ENCODE data around the gene DMXL2. TPM values are rescaled to one million over a fixed set of nuclear protein-coding genes. Genes with fewer than 3 reads are reported as not detected.

DMXL2 gene
- total RNA-seq, 1 donor from 2014 or later = 23.6 TPM

DNA sequence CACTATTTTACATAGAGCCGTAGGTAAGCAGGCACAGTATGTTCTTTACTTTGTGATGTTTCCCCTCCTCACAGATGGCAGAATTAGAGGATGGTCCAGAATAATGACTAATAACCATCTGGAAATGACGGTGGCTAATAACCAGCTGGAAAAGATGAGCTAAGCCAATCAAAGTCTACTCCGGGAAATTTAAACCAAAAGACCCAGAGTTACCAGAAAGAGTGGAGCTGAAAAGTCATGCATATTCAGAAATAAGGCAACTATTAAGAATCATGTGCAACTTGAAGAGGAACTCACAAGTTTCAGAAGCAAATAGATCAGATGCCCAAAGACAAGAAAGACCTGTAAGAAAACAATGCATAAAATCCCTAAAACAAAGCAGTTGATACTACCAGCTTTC, 33.6 kb downstream of the DMXL2 start:
- Histone ChIP-seq H3K36me3 (no peaks in the 10 kb centered on the region), H3K27ac (no peak overlapping the region), H3K4me1 (no peaks in the 10 kb centered on the region), H3K27me3 (no peaks in the 10 kb centered on the region), H3K9me3 (peaks cover 4% of the 10 kb centered on the region), H3K4me3 (no peak overlapping the region)
- intact Hi-C loops (cut with DNase I) = no loop called here
- DNase-seq (ENCODE audit: extremely low spot score in 2 of 2) = no peak
- TF ChIP-seq, protein P1, sequence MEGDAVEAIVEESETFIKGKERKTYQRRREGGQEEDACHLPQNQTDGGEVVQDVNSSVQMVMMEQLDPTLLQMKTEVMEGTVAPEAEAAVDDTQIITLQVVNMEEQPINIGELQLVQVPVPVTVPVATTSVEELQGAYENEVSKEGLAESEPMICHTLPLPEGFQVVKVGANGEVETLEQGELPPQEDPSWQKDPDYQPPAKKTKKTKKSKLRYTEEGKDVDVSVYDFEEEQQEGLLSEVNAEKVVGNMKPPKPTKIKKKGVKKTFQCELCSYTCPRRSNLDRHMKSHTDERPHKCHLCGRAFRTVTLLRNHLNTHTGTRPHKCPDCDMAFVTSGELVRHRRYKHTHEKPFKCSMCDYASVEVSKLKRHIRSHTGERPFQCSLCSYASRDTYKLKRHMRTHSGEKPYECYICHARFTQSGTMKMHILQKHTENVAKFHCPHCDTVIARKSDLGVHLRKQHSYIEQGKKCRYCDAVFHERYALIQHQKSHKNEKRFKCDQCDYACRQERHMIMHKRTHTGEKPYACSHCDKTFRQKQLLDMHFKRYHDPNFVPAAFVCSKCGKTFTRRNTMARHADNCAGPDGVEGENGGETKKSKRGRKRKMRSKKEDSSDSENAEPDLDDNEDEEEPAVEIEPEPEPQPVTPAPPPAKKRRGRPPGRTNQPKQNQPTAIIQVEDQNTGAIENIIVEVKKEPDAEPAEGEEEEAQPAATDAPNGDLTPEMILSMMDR (IDR thresholded peaks at IDR 0.05) = no peak
- TF ChIP-seq POLR2AphosphoS5 (IDR thresholded peaks at IDR 0.05; ENCODE audit: insufficient read depth in 1 of 2, low read depth in 1 of 2) (no peak), POLR2A (IDR thresholded peaks at IDR 0.05) (no peak)

DNA sequence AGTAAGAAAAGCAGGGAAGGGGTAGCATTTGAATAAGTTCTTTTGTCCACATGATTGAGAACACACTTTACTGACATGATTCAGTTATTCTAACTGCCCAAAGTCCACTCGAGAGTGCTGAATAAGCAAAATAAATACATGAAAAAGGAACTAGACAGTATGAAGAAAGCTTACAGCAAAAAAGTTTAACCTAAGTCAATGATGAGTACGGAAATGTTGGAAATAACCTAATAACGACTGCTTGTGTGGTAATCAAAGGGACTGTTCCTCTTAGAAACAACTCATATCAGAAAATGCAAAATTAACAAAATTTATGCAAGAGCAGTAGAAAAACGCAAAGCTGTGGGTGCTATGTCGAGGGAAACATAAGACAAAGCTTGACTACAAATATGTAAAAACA, 36.6 kb downstream of the DMXL2 start:
- H3K4me1 ChIP-seq = no peaks in the 10 kb centered on the region
- TF ChIP-seq, protein P1 (IDR thresholded peaks at IDR 0.05) = no peak
- TF ChIP-seq POLR2A (IDR thresholded peaks at IDR 0.05) (no peak), POLR2AphosphoS5 (IDR thresholded peaks at IDR 0.05; ENCODE audit: insufficient read depth in 1 of 2, low read depth in 1 of 2) (no peak)
- H3K27me3 ChIP-seq = no peaks in the 10 kb centered on the region
- no peaks in the 10 kb centered on the region for H3K36me3 ChIP-seq
- intact Hi-C loops (cut with DNase I) = no loop called here
- no peak overlapping the region for H3K27ac ChIP-seq
- H3K4me3 ChIP-seq = no peak overlapping the region
- no peak for DNase-seq (ENCODE audit: extremely low spot score in 2 of 2)
- peaks cover 4% of the 10 kb centered on the region for H3K9me3 ChIP-seq

DNA sequence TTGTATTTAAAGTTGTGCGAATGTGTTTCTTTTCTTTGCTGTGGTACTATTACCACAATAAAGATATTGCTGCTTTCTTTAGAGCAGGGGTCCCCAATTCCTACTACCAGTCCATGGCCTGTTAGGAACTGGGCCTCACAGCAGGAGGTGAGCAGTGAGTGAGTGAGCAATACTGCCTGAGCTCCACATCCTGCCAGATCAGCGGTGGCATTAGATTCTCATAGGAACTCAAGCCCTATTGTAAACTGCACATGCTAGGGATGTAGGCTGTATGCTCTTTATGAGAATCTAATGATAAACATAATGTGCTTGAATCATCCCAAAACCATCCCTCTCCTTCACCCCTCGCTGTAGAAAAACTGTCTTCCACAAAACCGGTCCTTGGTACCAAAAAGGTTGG, 41.6 kb downstream of the DMXL2 start:
- Histone ChIP-seq H3K36me3 (no peaks in the 10 kb centered on the region), H3K4me1 (peaks cover 17% of the 10 kb centered on the region), H3K27me3 (no peaks in the 10 kb centered on the region), H3K4me3 (no peak overlapping the region), H3K27ac (no peak overlapping the region), H3K9me3 (peaks cover 3% of the 10 kb centered on the region)
- intact Hi-C loops (cut with DNase I) = no loop called here
- TF ChIP-seq POLR2A (IDR thresholded peaks at IDR 0.05) = no peak
- TF ChIP-seq POLR2AphosphoS5 (IDR thresholded peaks at IDR 0.05; ENCODE audit: insufficient read depth in 1 of 2, low read depth in 1 of 2) = no peak
- TF ChIP-seq, protein P1 (IDR thresholded peaks at IDR 0.05) = no peak
- no peak for DNase-seq (ENCODE audit: extremely low spot score in 2 of 2)

DNA sequence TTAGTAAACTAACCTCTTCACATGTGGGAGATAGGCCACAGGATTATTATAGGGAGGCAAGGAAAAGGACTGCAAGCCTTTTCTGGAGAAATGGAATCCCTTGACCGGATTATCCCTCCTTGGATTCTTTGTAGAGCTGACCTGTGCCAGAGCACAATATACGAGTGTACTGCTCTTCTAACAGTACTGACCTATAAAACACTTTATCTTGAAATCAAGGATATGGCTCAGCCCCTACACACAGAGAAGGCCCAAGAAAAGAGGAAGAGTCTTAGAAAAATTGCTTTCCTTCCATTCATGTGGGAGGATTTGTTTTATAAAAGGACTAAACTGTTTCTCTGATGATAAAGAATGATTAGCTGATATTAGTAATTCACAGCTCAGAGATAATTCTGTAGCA, 42.2 kb downstream of the DMXL2 start:
- H3K27ac ChIP-seq = no peak overlapping the region
- H3K27me3 ChIP-seq = no peaks in the 10 kb centered on the region
- no peak overlapping the region for H3K4me3 ChIP-seq
- H3K4me1 ChIP-seq = peaks cover 22% of the 10 kb centered on the region
- no peaks in the 10 kb centered on the region for H3K36me3 ChIP-seq
- TF ChIP-seq POLR2A (IDR thresholded peaks at IDR 0.05) (no peak), POLR2AphosphoS5 (IDR thresholded peaks at IDR 0.05; ENCODE audit: insufficient read depth in 1 of 2, low read depth in 1 of 2) (no peak)
- TF ChIP-seq, protein P1 (IDR thresholded peaks at IDR 0.05) = no peak
- no peaks in the 10 kb centered on the region for H3K9me3 ChIP-seq
- DNase-seq (ENCODE audit: extremely low spot score in 2 of 2) = no peak
- intact Hi-C loops (cut with DNase I) = no loop called here

DNA sequence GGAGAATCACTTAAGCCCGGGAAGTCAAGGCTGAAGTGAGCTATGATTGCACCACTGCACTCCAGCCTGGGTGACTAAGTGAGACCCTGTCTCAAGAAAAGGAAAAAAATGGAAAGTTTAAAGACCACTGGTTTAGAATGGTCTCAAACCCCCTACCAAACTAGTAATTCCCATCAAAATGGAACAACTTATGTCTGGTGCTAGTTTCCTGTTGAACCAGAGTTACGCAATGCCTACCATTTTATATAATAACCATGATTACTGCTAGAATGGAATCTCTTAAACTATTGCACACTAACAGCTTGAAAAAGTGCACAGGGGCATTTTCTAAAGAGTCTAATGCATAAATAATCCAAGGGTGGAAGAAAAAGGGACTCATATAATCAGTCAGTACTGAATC, 43.6 kb downstream of the DMXL2 start:
- intact Hi-C loops (cut with DNase I) = no loop called here
- no peak overlapping the region for H3K4me3 ChIP-seq
- no peaks in the 10 kb centered on the region for H3K9me3 ChIP-seq

More for the DNA sequence above, 43.6 kb downstream of the DMXL2 start:
- Histone ChIP-seq H3K36me3 (no peaks in the 10 kb centered on the region), H3K27ac (no peak overlapping the region), H3K4me1 (peaks cover 22% of the 10 kb centered on the region), H3K27me3 (no peaks in the 10 kb centered on the region)
- TF ChIP-seq POLR2AphosphoS5 (IDR thresholded peaks at IDR 0.05; ENCODE audit: insufficient read depth in 1 of 2, low read depth in 1 of 2) (no peak), POLR2A (IDR thresholded peaks at IDR 0.05) (no peak)
- TF ChIP-seq, protein P1 (IDR thresholded peaks at IDR 0.05) = no peak
- DNase-seq (ENCODE audit: extremely low spot score in 2 of 2) = no peak
